GM21447 (cell line): ENCODE results near the gene IGLL5.
A peak's percentile ranks its signal among the peaks of the same experiment; 100 is the strongest.

Source experiments
- ATAC-seq: cut with Tn5 transposase; IDR thresholded peaks from one replicate; pipeline ENCODE4 v1.9.1; 2021; ENCODE audit not compliant: unreplicated experiment

Gene IGLL5

DNA sequence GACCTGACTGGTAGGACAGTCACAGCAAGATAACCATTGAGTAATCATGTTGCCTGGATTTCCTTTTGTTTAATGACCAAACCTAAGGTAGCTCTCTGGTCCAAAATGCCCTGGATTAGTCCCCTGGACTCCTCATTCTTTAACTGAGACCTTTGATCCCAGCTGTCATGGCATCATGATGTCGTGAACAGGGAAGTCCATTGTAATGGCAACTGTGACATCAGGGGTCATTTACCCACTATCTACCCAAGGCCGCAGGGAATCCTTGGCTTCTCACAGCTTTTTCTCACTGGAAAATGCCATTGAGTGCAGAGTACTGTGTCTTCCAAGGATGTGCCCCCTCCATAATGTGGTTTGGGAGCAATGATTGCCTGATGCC, 29.1 kb upstream of the IGLL5 start:
- no peak for ATAC-seq

DNA sequence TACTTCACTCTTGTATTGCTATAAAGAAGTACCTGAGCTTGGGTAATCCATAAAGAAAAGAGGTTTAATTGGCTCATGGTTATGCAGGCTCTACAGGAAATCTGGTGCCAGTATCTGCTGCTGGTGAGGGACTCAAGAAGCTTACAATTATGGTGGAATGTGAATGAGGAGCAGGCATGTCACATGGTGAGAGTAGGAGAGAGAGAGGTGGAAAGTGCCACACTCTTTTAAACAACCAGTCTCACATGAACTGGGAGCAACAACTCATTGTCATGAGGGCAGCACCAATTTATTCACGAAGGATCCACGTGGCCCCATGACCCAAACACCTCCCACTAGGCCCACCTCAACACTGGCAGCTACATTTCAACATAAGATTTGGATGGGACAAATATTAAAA, 24.6 kb upstream of the IGLL5 start:
- ATAC-seq = no peak

DNA sequence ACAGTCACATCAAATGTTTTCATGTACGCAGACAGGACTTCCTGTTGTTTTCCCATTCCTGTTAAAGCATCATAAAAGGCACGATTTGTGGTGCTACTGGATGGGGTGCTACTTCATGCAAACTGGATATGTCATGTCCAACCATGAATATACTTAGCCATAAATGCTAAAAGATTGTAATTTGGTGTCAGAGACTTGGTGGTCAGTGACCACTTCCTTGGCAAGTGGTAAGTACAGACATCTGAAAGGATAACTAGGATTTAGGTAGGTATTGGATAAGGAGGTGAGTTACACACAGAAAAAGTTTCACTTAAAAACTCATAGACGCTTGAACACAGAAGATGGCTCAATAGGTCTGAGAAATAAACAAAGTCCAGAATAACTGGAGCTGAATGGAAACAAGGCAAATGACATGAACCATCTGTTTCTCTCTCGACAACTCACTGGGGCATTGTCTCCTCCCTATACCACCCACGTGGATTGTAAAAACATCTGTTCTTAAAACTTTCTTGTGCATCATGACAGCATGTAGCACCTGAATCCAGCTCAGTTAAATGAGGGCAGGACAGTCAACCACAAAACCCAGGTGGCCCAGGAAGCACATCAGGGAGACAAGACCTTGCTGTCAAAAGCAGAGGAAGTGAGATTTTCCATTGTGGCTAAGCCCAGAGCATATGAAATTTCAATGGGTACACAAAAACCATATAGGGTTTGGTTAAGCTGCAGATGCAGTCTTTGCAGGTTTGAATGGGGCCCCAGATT, 22.1 kb upstream of the IGLL5 start:
- ATAC-seq = peak; percentile 88

DNA sequence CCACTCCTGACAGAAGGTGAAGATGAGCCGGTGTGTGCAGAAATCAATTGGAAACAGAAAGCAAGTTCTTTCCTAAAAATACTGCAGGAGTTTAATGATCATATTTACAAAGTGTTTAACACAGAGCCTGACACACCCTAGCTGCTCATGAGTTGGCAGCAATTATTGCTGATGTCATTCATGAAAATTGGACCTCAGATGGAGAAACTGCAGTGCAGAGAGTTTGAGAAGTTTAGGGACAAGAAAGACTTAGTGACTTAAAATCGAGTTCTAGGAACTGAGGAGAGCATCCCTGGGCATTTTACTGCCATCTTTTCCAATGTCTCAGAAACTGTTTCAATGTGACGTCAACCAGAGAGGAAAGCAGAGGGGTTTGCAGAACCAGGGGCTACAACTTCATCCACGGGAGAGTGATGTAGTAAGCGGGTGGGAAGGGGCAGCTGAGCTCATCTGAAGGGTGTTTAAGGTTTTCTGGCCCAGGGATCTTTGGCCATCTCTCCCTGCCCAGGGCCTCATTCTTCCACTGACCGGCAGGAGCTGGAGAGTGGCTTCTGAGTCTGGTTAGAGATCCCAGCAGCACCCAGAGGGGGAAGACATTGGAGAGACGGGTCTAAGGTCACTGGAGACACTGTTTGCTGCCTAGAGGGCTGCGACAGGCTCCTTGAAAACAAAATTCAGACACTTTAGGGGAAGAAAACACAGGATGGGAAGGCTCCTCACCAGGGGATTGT, 21.1 kb upstream of the IGLL5 start:
- no peak for ATAC-seq

GRCh38 chr22:22867996-22868715, 19.5 kb upstream of the IGLL5 start:
- no peak for ATAC-seq

DNA sequence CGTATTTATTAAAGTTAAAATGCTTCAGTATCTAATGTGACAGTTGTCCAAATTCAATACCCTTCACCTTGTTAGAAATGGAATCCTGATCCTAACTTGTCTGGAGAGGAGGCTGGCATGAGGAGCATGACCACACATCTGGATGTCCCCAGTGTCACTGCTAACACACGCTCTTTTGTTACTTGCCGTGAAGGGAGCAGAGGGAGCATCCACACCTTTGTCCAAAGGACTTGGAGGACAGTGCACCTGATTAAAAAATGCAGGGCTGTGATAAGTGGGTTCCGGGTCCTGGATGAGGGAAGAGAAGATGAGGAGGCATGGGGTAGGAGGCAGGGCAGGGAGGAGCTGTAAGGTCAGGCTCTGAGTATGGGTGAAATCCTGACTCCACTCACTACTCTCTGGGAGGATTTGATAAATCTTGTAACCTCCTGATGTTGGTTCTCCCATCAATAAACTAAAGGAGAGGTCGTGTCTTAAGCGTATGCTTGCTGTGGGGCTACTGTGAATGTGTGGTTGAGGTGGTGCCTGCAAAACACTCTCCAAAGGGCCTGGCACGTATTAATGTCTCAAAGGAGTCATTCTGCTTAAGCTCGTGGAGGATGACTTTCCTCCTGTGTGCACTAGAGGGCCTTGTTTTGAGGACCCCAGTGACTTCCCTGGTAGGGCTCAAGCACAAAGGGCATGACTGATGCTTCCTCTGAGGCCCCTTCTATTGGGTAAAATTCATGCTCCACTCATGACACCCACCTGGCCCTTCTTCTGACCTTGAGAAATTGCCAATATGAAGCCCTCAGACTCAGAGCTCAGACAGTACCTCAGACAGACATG, 16.8 kb upstream of the IGLL5 start:
- no peak for ATAC-seq

GRCh38 chr22:22871536-22872278, 15.9 kb upstream of the IGLL5 start:
- ATAC-seq = no peak

GRCh38 chr22:22872722-22873708, 14.6 kb upstream of the IGLL5 start:
- ATAC-seq = no peak

DNA sequence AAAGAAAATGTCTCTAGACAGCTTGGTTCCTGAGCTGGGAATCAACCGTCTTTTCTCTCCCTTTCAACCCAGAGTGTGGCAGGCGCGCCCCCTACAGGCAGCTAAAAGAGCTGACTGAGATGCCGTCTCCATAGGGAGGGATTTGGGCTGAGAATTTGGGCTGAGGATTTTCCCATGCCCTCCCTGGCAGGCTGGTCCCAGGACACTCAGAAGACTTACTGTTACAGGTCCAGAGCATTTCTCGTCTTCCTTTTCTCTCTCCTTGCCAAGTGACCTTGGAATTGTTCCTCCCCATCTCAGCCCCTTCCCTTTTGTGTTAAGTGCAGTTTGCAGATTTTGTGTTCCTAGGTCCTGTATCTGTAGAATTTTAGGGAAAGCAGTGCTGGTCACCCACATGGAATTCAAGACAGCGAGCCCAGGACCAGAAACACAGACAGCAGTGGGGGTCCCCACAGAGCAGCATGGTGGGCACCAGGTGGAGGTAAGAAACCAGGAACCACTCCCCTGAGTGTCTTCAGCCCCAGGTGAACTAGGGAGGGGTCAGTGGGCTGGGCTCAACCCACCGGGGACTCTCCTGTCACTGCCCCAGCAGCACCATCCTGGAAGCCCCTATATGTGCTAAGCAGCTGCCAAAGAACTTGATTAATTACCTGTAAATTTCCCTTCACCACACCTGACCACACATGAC, 9.9 kb upstream of the IGLL5 start:
- no peak for ATAC-seq

DNA sequence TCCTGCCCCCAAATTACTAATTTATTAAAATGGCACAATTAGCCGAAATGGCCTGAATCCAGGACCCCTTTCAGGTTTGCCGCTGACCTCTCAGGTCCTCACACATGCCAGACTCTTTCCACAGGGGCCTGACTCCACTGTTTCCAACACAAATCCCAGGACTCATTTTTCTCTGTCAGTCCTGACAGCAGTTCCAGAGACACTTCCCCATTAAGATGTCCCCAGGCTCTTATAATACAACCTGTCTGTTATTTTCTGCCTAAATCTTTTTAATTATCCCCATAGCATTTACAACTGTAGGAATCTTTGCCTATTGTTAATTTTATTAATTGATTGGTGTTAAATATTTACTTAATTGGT, 9.4 kb upstream of the IGLL5 start:
- ATAC-seq = no peak

DNA sequence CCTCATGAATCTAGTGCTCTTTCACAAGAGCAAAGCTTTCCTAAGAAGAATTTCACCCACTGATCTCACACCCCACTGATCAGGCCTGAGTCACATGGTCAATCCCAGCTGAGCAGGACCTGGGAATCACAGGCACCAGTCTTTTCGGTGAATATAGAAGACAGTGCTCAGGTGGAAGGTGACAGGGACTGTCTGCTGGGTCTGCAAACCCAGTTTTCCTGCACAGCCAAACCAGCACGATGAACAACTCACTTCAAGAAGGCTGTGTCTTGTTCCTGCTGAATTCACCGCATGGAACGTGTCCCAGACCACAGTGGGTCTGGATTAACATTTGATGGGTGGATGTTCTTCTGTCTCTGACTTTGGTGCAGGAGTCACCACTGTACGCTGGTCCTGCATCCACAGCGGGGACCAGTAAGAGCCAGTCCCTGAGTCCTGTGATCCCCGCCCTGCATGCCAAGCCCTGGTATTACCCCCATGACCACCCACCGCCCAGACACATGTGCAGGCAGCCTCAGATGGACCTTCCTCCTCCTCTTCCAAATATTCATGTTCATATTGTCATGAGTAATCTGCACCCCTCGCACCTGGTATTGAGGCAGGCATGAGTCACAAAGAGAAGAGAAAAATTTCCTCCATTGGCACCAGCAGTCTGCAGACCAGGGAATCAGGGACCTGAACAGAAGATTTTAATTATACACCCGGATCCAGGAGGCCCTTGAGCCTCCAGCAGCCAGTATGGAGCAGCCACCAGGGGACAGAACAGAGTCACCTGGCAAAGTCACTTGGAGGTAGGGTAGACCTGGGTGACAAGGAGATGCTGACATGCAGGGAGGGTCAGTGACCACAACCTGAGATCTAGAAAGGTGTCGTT, 8.6 kb upstream of the IGLL5 start:
- no peak for ATAC-seq

- no peak for ATAC-seq
Observed at GRCh38 chr22:22879675-22880155, 7.9 kb upstream of the IGLL5 start.

DNA sequence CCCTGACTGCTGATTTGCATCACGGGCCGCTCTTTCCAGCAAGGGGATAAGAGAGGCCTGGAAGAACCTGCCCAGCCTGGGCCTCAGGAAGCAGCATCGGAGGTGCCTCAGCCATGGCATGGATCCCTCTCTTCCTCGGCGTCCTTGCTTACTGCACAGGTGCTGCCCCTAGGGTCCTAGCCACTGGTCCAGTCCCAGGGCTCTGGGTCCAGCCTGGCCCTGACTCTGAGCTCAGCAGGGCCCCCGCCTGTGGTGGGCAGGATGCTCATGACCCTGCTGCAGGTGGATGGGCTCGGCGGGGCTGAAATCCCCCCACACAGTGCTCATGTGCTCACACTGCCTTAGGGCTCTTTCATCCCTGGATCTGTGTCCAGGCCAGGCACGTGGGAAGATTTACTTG, 7.0 kb upstream of the IGLL5 start:
- ATAC-seq = no peak

DNA sequence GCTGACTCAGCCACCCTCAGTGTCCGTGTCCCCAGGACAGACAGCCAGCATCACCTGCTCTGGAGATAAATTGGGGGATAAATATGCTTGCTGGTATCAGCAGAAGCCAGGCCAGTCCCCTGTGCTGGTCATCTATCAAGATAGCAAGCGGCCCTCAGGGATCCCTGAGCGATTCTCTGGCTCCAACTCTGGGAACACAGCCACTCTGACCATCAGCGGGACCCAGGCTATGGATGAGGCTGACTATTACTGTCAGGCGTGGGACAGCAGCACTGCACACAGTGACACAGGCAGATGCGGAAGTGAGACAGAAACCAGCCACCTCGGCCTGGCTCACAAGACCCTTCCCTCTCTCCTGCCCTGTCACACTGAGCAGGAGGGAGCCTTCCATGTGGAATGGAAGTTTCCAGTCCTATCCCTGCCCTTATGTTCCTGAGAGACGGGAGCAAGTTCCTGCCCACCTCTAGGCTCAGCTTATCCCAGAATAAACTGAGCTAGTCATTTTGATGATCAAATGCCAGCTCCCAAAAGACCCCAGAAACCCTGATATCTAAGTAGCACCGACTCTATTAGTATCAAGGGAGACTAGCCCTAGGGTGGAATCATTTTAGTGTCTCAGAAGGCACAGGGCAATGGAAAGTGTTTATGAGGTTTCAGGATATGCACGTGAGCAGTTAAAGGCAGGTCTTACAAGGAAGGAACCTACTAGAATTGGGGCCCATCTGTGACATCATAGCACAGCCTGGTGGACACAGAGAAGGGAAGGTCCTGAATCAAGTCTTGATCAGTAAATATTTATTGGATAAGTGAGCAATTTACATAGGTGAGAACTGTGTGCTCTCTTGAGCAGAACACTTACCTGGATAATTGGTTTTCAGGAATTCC, 6.3 kb upstream of the IGLL5 start:
- no peak for ATAC-seq

GRCh38 chr22:22882033-22882717, 5.4 kb upstream of the IGLL5 start:
- ATAC-seq = no peak

- ATAC-seq = no peak
Observed at GRCh38 chr22:22883090-22883727, 4.4 kb upstream of the IGLL5 start.
